HAP-1 (cell line): Measurements from ENCODE around the gene OR8G5.
"Not testable (repeated sequence)": the region's sequence is repeated elsewhere in the genome, so short reads cannot be mapped to it uniquely, and the experiment has no call there.

Source experiments
- DNase-seq, 2 experiments: peaks; one replicate each; pipeline ENCODE4 v3.0.0-alpha.2; 2016 to 2020; ENCODE audit warnings: low spot score in 2 of 2
- H3K27me3 ChIP-seq: fragments of 250-450 bp; sonication (Bioruptor Pico); 2 replicates; pipeline ENCODE4 v1.5.1; 2020; ENCODE audit warnings: low read depth, mild to moderate bottlenecking, moderate library complexity
- H3K36me3 ChIP-seq: fragments of 250-450 bp; sonication (Bioruptor Pico); replicated peaks from 2 replicates; pipeline ENCODE4 v1.5.1; 2020; ENCODE audit warnings: mild to moderate bottlenecking
- H3K4me1 ChIP-seq: fragments of 250-450 bp; sonication (Bioruptor Pico); 2 replicates; pipeline ENCODE4 v1.5.1; 2020; ENCODE audit warnings: mild to moderate bottlenecking
- H3K4me3 ChIP-seq: fragments of 250-450 bp; sonication (Bioruptor Pico); 2 replicates; pipeline ENCODE4 v1.5.1; 2020; ENCODE audit warnings: mild to moderate bottlenecking, moderate library complexity
- H3K9me3 ChIP-seq: fragments of 250-450 bp; sonication (Bioruptor Pico); 2 replicates; pipeline ENCODE4 v1.5.1; 2020; ENCODE audit warnings: mild to moderate bottlenecking, moderate library complexity
- in situ Hi-C: fragments of 300-500 bp; cut with MboI; formaldehyde crosslinking; loops from 3 replicates; pipeline ENCODE4 v1.14.3; 2020; ENCODE audit warnings: low sequenced_read_pairs, inconsistent platforms, mixed read lengths

Gene OR8G5, protein sequence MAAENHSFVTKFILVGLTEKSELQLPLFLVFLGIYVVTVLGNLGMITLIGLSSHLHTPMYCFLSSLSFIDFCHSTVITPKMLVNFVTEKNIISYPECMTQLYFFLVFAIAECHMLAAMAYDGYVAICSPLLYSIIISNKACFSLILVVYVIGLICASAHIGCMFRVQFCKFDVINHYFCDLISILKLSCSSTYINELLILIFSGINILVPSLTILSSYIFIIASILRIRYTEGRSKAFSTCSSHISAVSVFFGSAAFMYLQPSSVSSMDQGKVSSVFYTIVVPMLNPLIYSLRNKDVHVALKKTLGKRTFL

GRCh38 chr11:124256076-124256475 is at the start of gene OR8G5:
Gene OR8G5 (plus strand): TSS chr11:124256376. CDS start chr11:124264932, 8,556 bp downstream.
- Histone ChIP-seq H3K4me3 (no peak within 1 kb of the TSS), H3K4me1 (no peaks in the 10 kb centered on the region), H3K9me3 (no peaks in the 10 kb centered on the region), H3K36me3 (no peaks in the 10 kb centered on the region), H3K27me3 (no peaks in the 10 kb centered on the region)
- DNase-seq = no peak
- in situ Hi-C loops = no loop called here

DNA sequence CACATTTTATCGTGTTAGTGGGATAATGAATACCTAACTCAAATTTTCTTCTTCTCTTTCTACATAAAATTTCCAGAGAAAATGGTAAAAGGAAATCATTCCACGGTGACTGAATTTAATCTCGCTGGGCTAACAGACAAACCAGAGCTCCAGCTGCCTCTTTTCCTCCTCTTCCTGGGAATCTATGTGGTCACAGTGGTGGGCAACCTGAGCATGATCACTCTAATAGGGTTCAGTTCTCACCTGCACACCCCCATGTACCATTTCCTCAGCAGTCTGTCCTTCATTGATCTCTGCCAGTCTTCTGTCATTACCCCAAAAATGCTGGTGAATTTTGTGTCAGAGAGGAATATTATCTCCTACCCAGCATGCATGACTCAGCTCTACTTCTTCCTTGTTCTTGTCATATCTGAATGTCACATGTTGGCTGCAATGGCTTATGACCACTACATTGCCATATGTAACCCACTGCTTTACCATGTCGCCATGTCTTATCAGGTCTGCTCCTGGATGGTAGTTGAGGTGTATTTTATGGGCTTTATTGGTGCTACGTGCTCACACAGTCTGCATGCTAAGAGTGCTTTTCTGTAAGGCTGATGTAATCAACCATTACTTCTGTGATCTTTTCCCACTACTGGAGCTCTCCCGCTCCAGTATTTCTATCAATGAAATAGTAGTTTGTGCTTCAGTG is 48.9 kb upstream of the OR8G5 start:
- H3K27me3 ChIP-seq = no peaks in the 10 kb centered on the region
- H3K4me3 ChIP-seq = no peak overlapping the region
- no peaks in the 10 kb centered on the region for H3K9me3 ChIP-seq
- in situ Hi-C loops = no loop called here
- no peaks in the 10 kb centered on the region for H3K4me1 ChIP-seq
- H3K36me3 ChIP-seq = no peaks in the 10 kb centered on the region
- DNase-seq = no peak

DNA sequence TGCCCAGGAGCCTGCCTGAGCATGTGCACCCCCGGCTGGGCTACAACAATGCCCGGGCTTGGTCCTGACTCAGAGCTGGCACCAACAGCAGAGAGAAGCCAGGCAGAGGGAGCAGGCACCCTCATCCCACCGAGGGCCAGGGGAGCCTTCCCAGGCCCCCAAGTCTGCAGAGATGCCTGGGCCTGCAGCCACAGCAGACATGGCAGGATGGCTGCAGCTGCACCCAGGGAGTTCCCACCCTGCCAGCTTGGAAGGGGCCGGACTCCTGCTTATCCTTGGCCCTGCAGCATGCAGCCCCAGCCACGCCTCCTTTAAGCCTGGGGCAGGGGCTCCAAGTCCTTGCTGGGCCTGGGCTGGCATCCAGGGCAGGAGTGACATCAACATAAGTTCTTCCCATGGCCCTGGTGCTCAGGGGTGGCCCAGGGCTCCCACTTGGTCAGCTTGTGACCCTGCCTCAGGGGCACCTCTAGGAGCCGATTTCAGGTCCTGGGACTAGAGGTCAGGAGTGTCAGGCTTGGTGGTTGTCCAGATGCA is 46.3 kb upstream of the OR8G5 start:
- in situ Hi-C loops = no loop called here

GRCh38 chr11:124210421-124210820 is 45.8 kb upstream of the OR8G5 start:
- in situ Hi-C loops = no loop called here
- H3K36me3 ChIP-seq = no peaks in the 10 kb centered on the region

More for the DNA sequence above, 46.3 kb upstream of the OR8G5 start:
- H3K9me3 ChIP-seq = no peaks in the 10 kb centered on the region
- H3K4me3 ChIP-seq = no peak overlapping the region
- H3K27me3 ChIP-seq = no peaks in the 10 kb centered on the region
- H3K4me1 ChIP-seq = no peaks in the 10 kb centered on the region
- H3K36me3 ChIP-seq = no peaks in the 10 kb centered on the region
- no peak for DNase-seq

DNA sequence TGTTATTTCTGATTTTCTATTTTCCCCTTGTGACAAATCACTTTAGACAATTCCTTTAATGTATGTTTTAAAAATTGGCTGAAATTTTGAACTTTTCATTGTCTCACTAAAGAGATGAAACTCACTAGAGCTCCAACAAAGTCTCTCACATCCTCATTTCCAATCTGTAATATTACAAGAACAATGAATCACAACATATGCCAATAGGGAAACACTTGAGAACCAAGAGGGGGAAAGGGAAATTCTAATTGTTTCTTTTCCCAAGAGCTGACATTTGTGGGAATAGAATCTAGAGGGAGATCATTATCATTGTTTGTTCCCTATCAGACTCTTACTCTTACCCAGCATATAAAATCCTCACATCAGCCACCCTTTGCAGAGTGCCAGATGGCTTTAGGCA is 44.9 kb upstream of the OR8G5 start:
- Histone ChIP-seq H3K4me1 (no peaks in the 10 kb centered on the region), H3K4me3 (no peak overlapping the region), H3K27me3 (no peaks in the 10 kb centered on the region), H3K9me3 (no peaks in the 10 kb centered on the region), H3K36me3 (no peaks in the 10 kb centered on the region)
- in situ Hi-C loops = no loop called here
- DNase-seq = no peak

More at GRCh38 chr11:124210421-124210820, 45.8 kb upstream of the OR8G5 start:
- H3K4me3 ChIP-seq = no peak overlapping the region
- no peaks in the 10 kb centered on the region for H3K4me1 ChIP-seq
- H3K27me3 ChIP-seq = no peaks in the 10 kb centered on the region
- no peaks in the 10 kb centered on the region for H3K9me3 ChIP-seq
- DNase-seq = no peak

DNA sequence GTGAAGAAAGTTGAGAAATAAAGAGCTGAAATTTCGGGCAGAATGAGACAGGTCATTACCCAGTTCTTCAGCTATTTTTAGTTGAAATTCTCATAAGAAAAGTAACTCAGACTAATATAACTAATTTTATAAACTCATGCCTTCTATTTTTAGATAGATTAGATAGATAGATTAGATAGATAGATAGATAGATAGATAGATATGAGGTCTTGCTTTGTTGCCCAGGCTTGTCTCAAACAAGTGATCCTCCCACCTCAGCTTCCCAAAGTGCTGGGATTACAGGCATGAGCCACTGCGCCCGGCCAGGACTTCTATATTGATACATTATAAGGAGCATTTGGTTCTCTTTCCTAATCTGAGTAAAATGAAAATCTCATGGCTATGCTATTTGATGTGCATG is 42.1 kb upstream of the OR8G5 start:
- Histone ChIP-seq H3K9me3 (no peaks in the 10 kb centered on the region), H3K36me3 (no peaks in the 10 kb centered on the region), H3K4me3 (no peak overlapping the region), H3K4me1 (no peaks in the 10 kb centered on the region), H3K27me3 (no peaks in the 10 kb centered on the region)
- in situ Hi-C loops = no loop called here
- DNase-seq = no peak

DNA sequence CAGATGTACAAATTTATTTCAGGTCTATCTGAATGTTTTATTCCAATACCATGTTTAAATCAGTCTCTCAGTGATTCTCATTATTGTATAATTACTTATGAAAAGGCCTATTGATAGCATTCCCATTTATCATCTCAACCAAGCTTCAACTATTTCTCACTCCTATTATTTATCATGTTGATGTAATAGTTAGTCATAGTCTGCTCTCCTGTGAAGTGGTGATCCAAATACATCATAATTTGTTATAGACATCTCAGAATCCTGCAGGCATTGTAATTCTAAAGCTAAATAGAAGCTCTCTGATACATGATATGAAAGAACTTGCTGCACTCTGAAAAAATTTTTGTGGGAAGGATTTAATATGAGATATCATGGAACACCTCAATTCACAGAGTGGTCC is 37.0 kb upstream of the OR8G5 start:
- H3K4me1 ChIP-seq = no peaks in the 10 kb centered on the region
- no peaks in the 10 kb centered on the region for H3K9me3 ChIP-seq
- in situ Hi-C loops = no loop called here
- no peak overlapping the region for H3K4me3 ChIP-seq
- H3K27me3 ChIP-seq = no peaks in the 10 kb centered on the region
- no peak for DNase-seq
- no peaks in the 10 kb centered on the region for H3K36me3 ChIP-seq

- no peaks in the 10 kb centered on the region for H3K9me3 ChIP-seq
- H3K36me3 ChIP-seq = no peaks in the 10 kb centered on the region
- H3K27me3 ChIP-seq = no peaks in the 10 kb centered on the region
- no peaks in the 10 kb centered on the region for H3K4me1 ChIP-seq
- DNase-seq = no peak
- in situ Hi-C loops = no loop called here
- no peak overlapping the region for H3K4me3 ChIP-seq
These were observed 33.8 kb upstream of the OR8G5 start for GRCh38 chr11:124222407-124222806.

DNA sequence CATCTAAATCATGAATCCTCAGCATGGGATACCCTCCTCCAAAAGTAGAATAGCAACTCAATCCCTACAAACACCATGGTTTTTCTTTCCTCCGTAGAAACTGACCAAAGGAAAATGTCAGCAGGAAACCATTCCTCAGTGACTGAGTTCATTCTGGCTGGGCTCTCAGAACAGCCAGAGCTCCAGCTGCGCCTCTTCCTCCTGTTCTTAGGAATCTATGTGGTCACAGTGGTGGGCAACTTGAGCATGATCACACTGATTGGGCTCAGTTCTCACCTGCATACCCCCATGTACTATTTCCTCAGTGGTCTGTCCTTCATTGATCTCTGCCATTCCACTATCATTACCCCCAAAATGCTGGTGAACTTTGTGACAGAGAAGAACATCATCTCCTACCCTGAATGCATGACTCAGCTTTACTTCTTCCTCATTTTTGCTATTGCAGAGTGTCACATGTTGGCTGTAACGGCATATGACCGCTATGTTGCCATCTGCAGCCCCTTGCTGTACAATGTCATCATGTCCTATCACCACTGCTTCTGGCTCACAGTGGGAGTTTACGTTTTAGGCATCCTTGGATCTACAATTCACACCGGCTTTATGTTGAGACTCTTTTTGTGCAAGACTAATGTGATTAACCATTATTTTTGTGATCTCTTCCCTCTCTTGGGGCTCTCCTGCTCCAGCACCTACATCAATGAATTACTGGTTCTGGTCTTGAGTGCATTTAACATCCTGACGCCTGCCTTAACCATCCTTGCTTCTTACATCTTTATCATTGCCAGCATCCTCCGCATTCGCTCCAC is 31.4 kb upstream of the OR8G5 start:
- H3K4me1 ChIP-seq, H3K36me3 ChIP-seq, H3K27me3 ChIP-seq, H3K9me3 ChIP-seq, in situ Hi-C loops, H3K4me3 ChIP-seq, DNase-seq: not testable (repeated sequence)

- H3K27me3 ChIP-seq = no peaks in the 10 kb centered on the region
- H3K4me3 ChIP-seq = no peak overlapping the region
- no peaks in the 10 kb centered on the region for H3K4me1 ChIP-seq
- H3K9me3 ChIP-seq = no peaks in the 10 kb centered on the region
- H3K36me3 ChIP-seq = no peaks in the 10 kb centered on the region
- in situ Hi-C loops = no loop called here
- no peak for DNase-seq
These were observed 30.7 kb upstream of the OR8G5 start for GRCh38 chr11:124225471-124225870.

DNA sequence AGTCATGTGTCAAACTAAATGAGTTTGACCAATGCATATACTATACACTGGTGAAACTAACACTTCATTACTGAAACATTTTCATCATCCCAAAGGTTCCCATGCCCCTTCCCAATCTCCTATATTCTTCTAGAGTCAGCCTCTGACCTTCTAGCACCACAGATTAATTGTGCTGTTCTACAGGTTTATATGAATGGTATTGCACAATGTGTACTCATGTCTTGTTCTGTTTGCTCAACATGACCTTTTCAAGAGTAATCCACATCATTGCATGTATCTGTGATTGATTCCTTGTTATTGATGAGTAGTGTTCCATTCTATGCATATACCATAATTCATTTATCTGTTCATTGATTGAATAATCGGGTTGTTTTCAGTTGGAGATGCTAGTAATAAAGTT is 22.8 kb upstream of the OR8G5 start:
- Histone ChIP-seq H3K36me3 (no peaks in the 10 kb centered on the region), H3K27me3 (no peaks in the 10 kb centered on the region), H3K4me1 (no peaks in the 10 kb centered on the region), H3K4me3 (no peak overlapping the region), H3K9me3 (no peaks in the 10 kb centered on the region)
- in situ Hi-C loops = no loop called here
- DNase-seq = no peak

GRCh38 chr11:124238512-124238911 is 17.7 kb upstream of the OR8G5 start:
- Histone ChIP-seq H3K9me3 (no peaks in the 10 kb centered on the region), H3K27me3 (no peaks in the 10 kb centered on the region), H3K4me3 (no peak overlapping the region), H3K4me1 (no peaks in the 10 kb centered on the region), H3K36me3 (no peaks in the 10 kb centered on the region)
- in situ Hi-C loops = no loop called here
- DNase-seq = no peak

DNA sequence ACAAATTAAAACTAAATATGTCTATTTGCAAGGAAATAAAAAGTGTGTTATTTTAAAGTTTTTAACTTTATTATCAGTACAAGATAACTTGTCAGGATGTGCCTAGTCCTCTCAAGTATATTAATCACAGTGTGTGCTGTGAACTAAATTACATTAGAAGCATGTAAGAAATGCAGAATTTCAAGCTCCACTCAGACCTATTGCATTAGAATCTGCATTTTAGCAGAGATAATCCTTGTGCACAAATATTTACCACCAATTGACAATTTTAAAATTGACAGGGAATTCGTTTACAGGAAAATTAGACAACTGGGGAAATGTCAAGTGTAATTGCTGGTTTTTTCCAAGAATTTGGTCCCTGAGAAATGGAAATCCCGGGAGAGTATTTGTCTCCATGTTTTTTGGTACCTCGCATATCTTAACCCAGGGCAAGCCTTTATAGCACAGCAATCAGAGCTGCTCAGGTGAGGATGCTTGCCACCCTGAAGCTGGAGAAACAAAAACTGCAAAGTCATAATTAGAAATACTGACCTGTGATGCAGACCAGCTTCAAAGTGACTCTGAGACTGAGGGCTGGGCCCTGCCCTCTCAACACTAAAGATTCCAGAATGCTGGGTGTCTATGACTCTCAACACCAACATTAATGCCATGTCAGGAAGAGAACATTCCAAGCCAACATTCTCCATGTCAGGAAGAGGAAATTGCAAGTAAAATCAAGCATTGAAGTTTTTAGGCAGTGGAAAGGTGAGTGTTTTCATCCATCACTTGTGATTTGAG is 15.4 kb upstream of the OR8G5 start, which contains the start of gene OR8G1:
Gene OR8G1, plus strand, starts transcription at position 475 of the 777 bp plus-strand sequence. CDS start 8,581 bp downstream, outside the sequence.
- no peak for DNase-seq
- no peaks in the 10 kb centered on the region for H3K4me1 ChIP-seq
- no peaks in the 10 kb centered on the region for H3K9me3 ChIP-seq
- H3K4me3 ChIP-seq = no peak within 1 kb of the TSS
- H3K36me3 ChIP-seq = no peaks in the 10 kb centered on the region
- in situ Hi-C loops = no loop called here
- H3K27me3 ChIP-seq = no peaks in the 10 kb centered on the region
